Measurements from ENCODE around the gene PTPRT. TPM values are rescaled to one million over a fixed set of nuclear protein-coding genes. Genes with fewer than 3 reads are reported as not detected.

Gene PTPRT
- total RNA-seq, 4 donors from 2014 or later, result under 0.01 to 2.1 TPM; not detected in 2

DNA sequence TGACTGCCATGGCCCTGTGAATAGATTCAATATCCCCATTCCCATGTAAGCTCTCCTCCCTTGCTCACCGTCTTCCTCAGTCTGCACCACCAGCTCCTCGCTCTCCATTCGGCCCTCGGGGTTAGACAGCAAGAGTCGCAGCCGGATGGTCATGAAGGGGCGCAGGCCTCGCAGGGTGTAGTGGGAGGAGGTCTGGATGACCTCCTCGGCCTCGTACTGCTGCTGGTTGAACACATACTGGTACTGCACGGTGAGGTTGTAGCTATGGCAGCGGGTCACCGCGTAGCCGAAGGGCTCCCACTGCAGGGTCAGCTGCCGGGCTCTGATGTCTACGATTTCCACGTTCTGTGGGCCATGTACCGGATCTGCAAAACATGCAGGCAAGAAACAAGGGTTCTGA is 717.5 kb downstream of the PTPRT start:
- H3K4me3 ChIP-seq, result no peak overlapping the region
- H3K4me1 ChIP-seq, result no peaks in the 10 kb centered on the region
- no peaks in the 10 kb centered on the region for H3K36me3 ChIP-seq
- H3K27ac ChIP-seq, result no peak overlapping the region
- TF ChIP-seq POLR2A (IDR thresholded peaks at IDR 0.05), result no peak
- TF ChIP-seq, protein P1, sequence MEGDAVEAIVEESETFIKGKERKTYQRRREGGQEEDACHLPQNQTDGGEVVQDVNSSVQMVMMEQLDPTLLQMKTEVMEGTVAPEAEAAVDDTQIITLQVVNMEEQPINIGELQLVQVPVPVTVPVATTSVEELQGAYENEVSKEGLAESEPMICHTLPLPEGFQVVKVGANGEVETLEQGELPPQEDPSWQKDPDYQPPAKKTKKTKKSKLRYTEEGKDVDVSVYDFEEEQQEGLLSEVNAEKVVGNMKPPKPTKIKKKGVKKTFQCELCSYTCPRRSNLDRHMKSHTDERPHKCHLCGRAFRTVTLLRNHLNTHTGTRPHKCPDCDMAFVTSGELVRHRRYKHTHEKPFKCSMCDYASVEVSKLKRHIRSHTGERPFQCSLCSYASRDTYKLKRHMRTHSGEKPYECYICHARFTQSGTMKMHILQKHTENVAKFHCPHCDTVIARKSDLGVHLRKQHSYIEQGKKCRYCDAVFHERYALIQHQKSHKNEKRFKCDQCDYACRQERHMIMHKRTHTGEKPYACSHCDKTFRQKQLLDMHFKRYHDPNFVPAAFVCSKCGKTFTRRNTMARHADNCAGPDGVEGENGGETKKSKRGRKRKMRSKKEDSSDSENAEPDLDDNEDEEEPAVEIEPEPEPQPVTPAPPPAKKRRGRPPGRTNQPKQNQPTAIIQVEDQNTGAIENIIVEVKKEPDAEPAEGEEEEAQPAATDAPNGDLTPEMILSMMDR (IDR thresholded peaks at IDR 0.05), result no peak
- intact Hi-C loops (cut with DNase I; ENCODE audit: low total_unique reads), result no loop called here
- H3K9me3 ChIP-seq, result no peaks in the 10 kb centered on the region
- no peak for DNase-seq
- H3K27me3 ChIP-seq, result no peaks in the 10 kb centered on the region

DNA sequence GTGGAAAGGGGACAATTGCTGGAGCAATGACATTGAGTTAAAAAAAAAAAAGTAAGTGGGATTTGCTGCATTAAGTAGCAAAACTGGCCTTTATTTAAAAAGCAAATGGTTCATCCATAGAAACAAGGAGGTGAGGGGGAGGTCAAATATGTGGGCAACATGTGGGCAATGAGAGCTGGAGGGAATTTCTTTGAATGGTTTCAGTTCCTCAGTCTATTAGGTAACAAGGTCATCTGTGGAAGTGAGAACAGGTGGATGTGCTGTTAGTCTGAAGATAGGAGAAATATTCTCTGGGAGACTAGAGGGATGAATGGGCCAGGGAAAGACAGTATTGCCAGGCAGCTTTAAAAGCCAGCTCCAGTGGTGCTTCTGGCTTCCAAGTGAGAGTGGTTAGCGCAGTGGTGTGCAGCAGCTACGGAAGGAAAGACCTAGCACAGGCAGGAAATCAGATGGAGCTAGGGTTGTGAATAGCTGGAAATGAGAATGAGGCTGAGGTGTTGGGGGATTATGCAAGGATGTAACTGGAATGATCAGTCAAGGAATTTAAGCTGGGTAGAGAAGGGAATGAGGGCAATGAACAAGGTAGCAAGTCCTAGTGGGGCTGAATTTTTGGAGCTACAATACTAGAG is 727.6 kb downstream of the PTPRT start:
- no peak for TF ChIP-seq POLR2A (IDR thresholded peaks at IDR 0.05)
- TF ChIP-seq, protein P1 (IDR thresholded peaks at IDR 0.05), result no peak

DNA sequence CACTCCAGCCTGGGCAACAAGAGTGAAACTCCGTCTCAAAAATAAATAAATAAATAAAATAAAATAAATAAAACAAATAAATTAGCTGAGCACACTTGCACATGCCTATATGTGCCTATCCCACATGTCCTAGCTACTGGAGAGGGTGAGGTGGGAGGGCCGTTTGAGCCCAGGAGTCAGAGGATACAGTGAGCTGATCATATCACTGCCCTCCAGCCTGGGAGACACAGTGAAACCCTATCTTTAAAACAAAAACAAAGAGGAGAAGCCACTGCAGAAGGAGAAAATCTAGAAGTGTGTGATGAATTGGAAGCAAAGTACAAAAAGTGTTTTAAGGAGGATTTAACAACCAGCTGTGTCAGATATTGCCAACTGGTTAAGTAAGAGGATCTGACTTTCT is 728.4 kb downstream of the PTPRT start:
- intact Hi-C loops (cut with DNase I; ENCODE audit: low total_unique reads), result no loop called here
- no peak overlapping the region for H3K4me3 ChIP-seq

More for the DNA sequence above, 727.6 kb downstream of the PTPRT start:
- intact Hi-C loops (cut with DNase I; ENCODE audit: low total_unique reads), result no loop called here
- H3K27me3 ChIP-seq, result no peaks in the 10 kb centered on the region
- no peak overlapping the region for H3K4me3 ChIP-seq
- H3K36me3 ChIP-seq, result no peaks in the 10 kb centered on the region
- no peaks in the 10 kb centered on the region for H3K4me1 ChIP-seq
- no peak overlapping the region for H3K27ac ChIP-seq
- no peaks in the 10 kb centered on the region for H3K9me3 ChIP-seq
- DNase-seq, result no peak

DNA sequence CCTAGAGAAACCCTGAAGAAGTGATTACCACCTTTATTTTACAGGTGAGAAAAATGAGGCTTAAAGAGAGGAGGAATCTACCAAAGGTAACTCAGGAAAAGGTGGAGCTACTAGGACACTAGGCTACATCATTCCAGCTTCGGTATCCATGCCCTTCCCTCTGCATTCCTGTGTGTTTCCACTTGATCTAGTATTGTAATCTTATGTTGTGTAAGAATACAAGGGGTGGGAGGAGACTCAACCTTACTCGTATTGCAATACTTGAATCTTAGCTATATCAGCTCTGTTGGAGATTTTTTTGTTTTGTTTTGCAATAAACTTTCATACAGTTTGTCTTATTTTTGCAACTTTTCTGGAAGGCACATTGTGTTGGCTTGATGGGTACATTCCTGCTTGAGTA is 742.4 kb downstream of the PTPRT start:
- H3K9me3 ChIP-seq, result no peaks in the 10 kb centered on the region
- no peak for TF ChIP-seq POLR2A (IDR thresholded peaks at IDR 0.05)
- TF ChIP-seq, protein P1 (IDR thresholded peaks at IDR 0.05), result no peak
- H3K36me3 ChIP-seq, result no peaks in the 10 kb centered on the region
- no peaks in the 10 kb centered on the region for H3K4me1 ChIP-seq
- H3K27me3 ChIP-seq, result no peaks in the 10 kb centered on the region
- no peak overlapping the region for H3K27ac ChIP-seq
- intact Hi-C loops (cut with DNase I; ENCODE audit: low total_unique reads), result no loop called here
- no peak for DNase-seq
- H3K4me3 ChIP-seq, result no peak overlapping the region

More for the DNA sequence above, 728.4 kb downstream of the PTPRT start:
- no peak for DNase-seq
- Histone ChIP-seq H3K4me1 (no peaks in the 10 kb centered on the region), H3K9me3 (no peaks in the 10 kb centered on the region), H3K36me3 (no peaks in the 10 kb centered on the region), H3K27me3 (no peaks in the 10 kb centered on the region), H3K27ac (no peak overlapping the region)
- TF ChIP-seq POLR2A (IDR thresholded peaks at IDR 0.05), result no peak
- TF ChIP-seq, protein P1 (IDR thresholded peaks at IDR 0.05), result no peak

DNA sequence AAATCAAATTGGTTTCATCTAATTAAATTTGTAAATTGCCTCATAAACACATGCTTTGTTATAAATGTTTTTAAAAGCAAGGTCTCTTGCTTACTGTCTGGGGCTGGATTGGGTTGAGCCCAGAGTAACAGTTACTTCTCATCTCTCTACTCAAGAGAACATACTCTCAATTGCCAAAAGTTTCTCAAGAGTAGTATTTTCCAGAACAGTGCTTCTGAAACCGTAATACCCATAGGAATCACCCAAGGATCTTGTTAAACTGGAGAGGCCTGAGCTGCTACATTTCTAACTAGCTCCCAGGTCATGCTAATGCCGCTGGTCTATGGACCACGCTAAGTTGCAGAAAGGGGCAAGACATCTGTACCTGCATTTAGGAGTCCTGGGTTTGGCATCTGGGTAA is 744.9 kb downstream of the PTPRT start:
- DNase-seq, result no peak
- no peak overlapping the region for H3K27ac ChIP-seq
- no peaks in the 10 kb centered on the region for H3K9me3 ChIP-seq
- H3K36me3 ChIP-seq, result no peaks in the 10 kb centered on the region
- H3K4me1 ChIP-seq, result no peaks in the 10 kb centered on the region
- intact Hi-C loops (cut with DNase I; ENCODE audit: low total_unique reads), result no loop called here
- TF ChIP-seq, protein P1 (IDR thresholded peaks at IDR 0.05), result no peak
- no peak for TF ChIP-seq POLR2A (IDR thresholded peaks at IDR 0.05)
- no peaks in the 10 kb centered on the region for H3K27me3 ChIP-seq
- no peak overlapping the region for H3K4me3 ChIP-seq

Data from uterus (tissue), 4 donors.